Measurements from ENCODE around the gene MAP3K7CL.

GRCh38 chr21:29179503-29179902, 49.1 kb downstream of the MAP3K7CL start:
- TF ChIP-seq EZH2phosphoT487 (IDR thresholded peaks at IDR 0.05; ENCODE audit: low read depth, severe bottlenecking, unreplicated experiment), result no peak
- no peak for TF ChIP-seq EZH2 (IDR thresholded peaks at IDR 0.05; ENCODE audit: borderline replicate concordance)
- no peak for TF ChIP-seq CTCF (IDR thresholded peaks at IDR 0.05; ENCODE audit: poor library complexity)
